ENCODE data around the gene GTF3C4.
A peak's percentile ranks its signal among the peaks of the same experiment; 100 is the strongest.

GTF3C4 gene

DNA sequence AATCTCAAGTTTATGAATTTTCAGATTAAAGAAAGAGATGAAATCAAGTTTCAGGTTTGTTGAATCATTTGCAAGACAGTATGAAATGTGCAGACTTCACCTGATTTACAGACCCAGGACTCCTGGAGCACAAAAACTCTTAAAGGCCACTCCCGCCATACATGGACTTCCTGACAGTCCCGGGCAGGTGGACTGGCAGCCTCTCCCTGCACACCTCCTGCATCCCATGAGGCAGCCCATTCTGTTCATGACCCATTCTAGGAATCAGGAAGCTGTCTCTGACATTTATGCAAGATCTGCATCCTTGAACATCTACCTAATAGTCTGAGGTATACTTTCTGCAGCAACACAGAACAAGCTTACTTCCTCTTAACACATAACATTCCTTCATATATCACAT, 6.4 kb upstream of the GTF3C4 start:
- no peak overlapping the region for H3K27ac ChIP-seq (ENCODE audit: poor library complexity, severe bottlenecking)
- DNase-seq (ENCODE audit: low spot score): no peak
- no peak overlapping the region for H3K4me3 ChIP-seq (ENCODE audit: severe bottlenecking)
- no peaks in the 10 kb centered on the region for H3K27me3 ChIP-seq (ENCODE audit: insufficient read depth, poor library complexity, severe bottlenecking)
- TF ChIP-seq, protein P1, sequence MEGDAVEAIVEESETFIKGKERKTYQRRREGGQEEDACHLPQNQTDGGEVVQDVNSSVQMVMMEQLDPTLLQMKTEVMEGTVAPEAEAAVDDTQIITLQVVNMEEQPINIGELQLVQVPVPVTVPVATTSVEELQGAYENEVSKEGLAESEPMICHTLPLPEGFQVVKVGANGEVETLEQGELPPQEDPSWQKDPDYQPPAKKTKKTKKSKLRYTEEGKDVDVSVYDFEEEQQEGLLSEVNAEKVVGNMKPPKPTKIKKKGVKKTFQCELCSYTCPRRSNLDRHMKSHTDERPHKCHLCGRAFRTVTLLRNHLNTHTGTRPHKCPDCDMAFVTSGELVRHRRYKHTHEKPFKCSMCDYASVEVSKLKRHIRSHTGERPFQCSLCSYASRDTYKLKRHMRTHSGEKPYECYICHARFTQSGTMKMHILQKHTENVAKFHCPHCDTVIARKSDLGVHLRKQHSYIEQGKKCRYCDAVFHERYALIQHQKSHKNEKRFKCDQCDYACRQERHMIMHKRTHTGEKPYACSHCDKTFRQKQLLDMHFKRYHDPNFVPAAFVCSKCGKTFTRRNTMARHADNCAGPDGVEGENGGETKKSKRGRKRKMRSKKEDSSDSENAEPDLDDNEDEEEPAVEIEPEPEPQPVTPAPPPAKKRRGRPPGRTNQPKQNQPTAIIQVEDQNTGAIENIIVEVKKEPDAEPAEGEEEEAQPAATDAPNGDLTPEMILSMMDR (IDR thresholded peaks at IDR 0.05; ENCODE audit: poor library complexity, severe bottlenecking): no peak
- no peaks in the 10 kb centered on the region for H3K9me3 ChIP-seq (ENCODE audit: severe bottlenecking)
- peaks cover 2% of the 10 kb centered on the region for H3K4me1 ChIP-seq (ENCODE audit: insufficient read depth, poor library complexity, severe bottlenecking)
- ATAC-seq (ENCODE audit: low read depth): no peak
- peaks cover 49% of the 10 kb centered on the region for H3K36me3 ChIP-seq (ENCODE audit: low read depth)

DNA sequence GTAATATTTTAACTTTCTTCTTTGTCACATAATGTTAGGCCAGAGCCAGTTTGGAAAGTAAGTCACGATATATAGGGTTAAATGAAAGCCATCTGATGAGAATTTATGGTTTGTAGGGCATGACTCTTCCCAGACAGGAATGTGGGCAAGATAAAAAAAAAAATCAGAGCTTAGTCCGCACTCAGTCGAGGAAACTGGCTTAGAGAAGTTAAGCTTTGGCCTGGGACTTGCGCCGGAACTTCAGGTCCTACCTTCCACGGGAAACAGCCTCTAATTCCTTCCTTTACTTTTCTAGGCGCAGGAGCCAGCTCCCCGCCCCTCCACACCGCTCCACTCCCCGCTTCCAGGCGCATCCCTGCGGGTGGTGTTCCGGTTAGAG, 956 bp upstream of the GTF3C4 start:
- peaks cover 17% of the 10 kb centered on the region for H3K4me1 ChIP-seq (ENCODE audit: insufficient read depth, poor library complexity, severe bottlenecking)
- H3K27ac ChIP-seq (ENCODE audit: poor library complexity, severe bottlenecking): peak overlapping the region; percentile 90
- ATAC-seq (ENCODE audit: low read depth) (peak; percentile 55), DNase-seq (ENCODE audit: low spot score) (peak; percentile 73)
- peaks cover 23% of the 10 kb centered on the region for H3K36me3 ChIP-seq (ENCODE audit: low read depth)
- H3K9me3 ChIP-seq (ENCODE audit: severe bottlenecking): no peaks in the 10 kb centered on the region
- peak overlapping the region; percentile 79 for H3K4me3 ChIP-seq (ENCODE audit: severe bottlenecking)
- H3K27me3 ChIP-seq (ENCODE audit: insufficient read depth, poor library complexity, severe bottlenecking): no peaks in the 10 kb centered on the region
- TF ChIP-seq, protein P1 (IDR thresholded peaks at IDR 0.05; ENCODE audit: poor library complexity, severe bottlenecking): no peak

DNA sequence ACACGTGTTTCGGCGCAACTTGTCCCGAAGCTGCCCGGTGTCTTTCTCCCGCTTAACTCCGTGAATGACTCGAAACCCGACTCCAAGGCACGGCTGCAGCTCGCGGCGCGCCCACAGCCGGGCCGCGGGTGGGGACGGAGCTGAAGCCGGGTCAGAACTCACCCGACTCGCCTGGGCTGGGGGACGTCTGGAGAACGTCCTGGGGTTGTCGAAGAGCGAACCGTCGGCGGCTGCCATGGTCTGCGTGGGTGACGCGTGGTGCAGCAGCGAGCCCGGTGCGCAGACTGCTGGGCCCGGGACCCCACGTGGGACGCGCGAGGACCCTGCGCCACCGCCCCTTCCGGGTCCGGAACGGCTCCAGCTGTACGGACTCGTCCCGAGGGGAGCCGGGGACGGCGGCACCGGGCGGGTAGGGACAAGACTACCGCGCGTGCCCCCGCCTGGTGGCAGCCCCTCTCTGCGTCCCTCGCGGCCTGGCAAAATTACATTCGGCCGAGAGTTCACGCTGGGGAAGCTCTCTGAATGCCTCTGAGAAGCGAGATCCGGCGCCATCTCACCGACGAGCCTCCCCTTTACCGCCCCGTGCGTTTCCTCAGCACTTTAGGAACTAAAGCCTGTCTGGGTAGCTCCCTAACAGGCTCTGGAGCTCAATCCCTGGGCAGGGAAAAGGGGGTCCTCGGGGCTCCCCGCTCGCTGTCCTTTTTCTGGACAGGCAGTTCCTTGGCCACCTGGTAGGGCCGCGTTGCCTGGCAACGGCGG, 387 bp upstream of the GTF3C4 start, which contains the start of gene DDX31:
TSS of gene DDX31 (minus strand) at position 286 of the 759 bp plus-strand sequence. CDS start at position 237, 49 bp downstream.
- TF ChIP-seq, protein P1 (IDR thresholded peaks at IDR 0.05; ENCODE audit: poor library complexity, severe bottlenecking): no peak
- H3K4me1 ChIP-seq (ENCODE audit: insufficient read depth, poor library complexity, severe bottlenecking): peaks cover 17% of the 10 kb centered on the region
- ATAC-seq (ENCODE audit: low read depth): peak; percentile 78
- H3K36me3 ChIP-seq (ENCODE audit: low read depth): peaks cover 21% of the 10 kb centered on the region
- peak; percentile 77 for DNase-seq (ENCODE audit: low spot score)
- H3K9me3 ChIP-seq (ENCODE audit: severe bottlenecking): no peaks in the 10 kb centered on the region
- peak within 1 kb of the TSS; percentile 90 for H3K27ac ChIP-seq (ENCODE audit: poor library complexity, severe bottlenecking)
- H3K27me3 ChIP-seq (ENCODE audit: insufficient read depth, poor library complexity, severe bottlenecking): no peaks in the 10 kb centered on the region
- peak within 1 kb of the TSS; percentile 79 for H3K4me3 ChIP-seq (ENCODE audit: severe bottlenecking)

DNA sequence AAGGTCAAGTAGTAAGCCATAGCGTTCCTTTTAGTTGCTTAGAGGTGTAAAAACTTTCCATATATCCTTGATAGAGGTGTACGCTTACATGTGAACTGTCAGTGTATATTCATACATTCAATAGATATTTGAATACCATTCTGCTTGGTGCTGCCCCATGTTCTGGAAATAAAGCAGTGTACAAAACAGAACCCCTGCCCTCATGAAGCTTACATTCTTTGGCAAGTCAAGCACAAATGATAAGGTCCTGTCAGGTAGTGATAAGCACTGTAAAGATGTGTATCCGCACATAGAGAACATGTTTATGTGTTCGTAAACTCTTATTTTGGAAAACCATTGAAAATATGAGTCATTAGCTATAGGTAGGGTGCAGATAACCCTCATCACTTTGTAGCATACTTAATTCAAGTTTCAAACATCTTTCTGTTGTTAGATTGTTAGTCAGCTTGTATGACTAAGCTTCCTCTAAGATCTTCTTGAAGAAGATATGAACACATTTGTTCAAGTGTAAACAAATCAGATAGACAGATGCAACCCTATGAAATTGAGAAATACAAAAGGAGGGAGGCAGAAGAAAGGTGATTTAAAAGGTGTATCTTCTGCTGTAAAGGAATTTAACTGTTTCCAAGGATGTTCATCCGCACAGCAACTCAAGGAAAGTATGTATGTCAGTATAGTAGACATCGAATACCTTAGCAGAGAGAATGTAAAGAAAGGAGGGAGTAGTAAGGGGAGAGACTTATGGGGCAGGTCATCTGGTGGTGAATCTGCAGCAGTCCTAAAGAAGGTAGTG, 1.6 kb downstream of the GTF3C4 start:
- no peak for DNase-seq (ENCODE audit: low spot score)
- Histone ChIP-seq H3K36me3 (ENCODE audit: low read depth) (peaks cover 13% of the 10 kb centered on the region), H3K27me3 (ENCODE audit: insufficient read depth, poor library complexity, severe bottlenecking) (no peaks in the 10 kb centered on the region), H3K4me3 (ENCODE audit: severe bottlenecking) (peak overlapping the region; percentile 79), H3K9me3 (ENCODE audit: severe bottlenecking) (no peaks in the 10 kb centered on the region), H3K27ac (ENCODE audit: poor library complexity, severe bottlenecking) (peak overlapping the region; percentile 90), H3K4me1 (ENCODE audit: insufficient read depth, poor library complexity, severe bottlenecking) (peaks cover 17% of the 10 kb centered on the region)
- ATAC-seq (ENCODE audit: low read depth): peak; percentile 24; the same call in 1 of the 3 replicates
- TF ChIP-seq, protein P1 (IDR thresholded peaks at IDR 0.05; ENCODE audit: poor library complexity, severe bottlenecking): no peak
